Measurements from ENCODE around the gene WDPCP. TPM values are rescaled to one million over a fixed set of nuclear protein-coding genes. Genes with fewer than 3 reads are reported as not detected.

WDPCP gene
- total RNA-seq, 1 donor from 2014 or later, result 11.8 TPM

DNA sequence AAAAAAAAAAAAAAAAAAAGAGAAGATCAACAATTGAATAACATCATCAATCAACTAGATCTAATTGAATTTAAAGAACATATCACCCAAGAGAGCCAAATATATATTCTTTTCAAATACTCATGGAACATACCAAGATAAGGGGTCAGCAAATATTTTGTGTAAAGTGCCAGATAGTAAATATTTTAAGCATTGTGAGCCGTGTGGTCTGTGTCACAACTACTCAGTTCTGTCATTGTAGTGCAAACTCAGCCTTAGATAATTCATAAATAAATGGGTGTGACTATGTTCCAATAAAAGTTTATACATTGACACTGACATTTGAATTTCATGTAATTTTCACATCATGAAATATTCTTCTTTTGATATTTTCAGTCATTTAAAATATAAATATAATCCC, 491.8 kb downstream of the WDPCP start:
- TF ChIP-seq, protein P1, sequence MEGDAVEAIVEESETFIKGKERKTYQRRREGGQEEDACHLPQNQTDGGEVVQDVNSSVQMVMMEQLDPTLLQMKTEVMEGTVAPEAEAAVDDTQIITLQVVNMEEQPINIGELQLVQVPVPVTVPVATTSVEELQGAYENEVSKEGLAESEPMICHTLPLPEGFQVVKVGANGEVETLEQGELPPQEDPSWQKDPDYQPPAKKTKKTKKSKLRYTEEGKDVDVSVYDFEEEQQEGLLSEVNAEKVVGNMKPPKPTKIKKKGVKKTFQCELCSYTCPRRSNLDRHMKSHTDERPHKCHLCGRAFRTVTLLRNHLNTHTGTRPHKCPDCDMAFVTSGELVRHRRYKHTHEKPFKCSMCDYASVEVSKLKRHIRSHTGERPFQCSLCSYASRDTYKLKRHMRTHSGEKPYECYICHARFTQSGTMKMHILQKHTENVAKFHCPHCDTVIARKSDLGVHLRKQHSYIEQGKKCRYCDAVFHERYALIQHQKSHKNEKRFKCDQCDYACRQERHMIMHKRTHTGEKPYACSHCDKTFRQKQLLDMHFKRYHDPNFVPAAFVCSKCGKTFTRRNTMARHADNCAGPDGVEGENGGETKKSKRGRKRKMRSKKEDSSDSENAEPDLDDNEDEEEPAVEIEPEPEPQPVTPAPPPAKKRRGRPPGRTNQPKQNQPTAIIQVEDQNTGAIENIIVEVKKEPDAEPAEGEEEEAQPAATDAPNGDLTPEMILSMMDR (conservative IDR thresholded peaks at IDR 0.05), result no peak
- H3K4me1 Mint-ChIP-seq (ENCODE audit: unreplicated experiment), result no peaks in the 10 kb centered on the region
- no peak for DNase-seq (ENCODE audit: extremely low spot score, unreplicated experiment)
- no peaks in the 10 kb centered on the region for H3K9me3 Mint-ChIP-seq
- H3K27ac Mint-ChIP-seq, result no peak overlapping the region
- no peaks in the 10 kb centered on the region for H3K36me3 Mint-ChIP-seq
- H3K4me3 Mint-ChIP-seq, result no peak overlapping the region
- no peaks in the 10 kb centered on the region for H3K27me3 Mint-ChIP-seq

DNA sequence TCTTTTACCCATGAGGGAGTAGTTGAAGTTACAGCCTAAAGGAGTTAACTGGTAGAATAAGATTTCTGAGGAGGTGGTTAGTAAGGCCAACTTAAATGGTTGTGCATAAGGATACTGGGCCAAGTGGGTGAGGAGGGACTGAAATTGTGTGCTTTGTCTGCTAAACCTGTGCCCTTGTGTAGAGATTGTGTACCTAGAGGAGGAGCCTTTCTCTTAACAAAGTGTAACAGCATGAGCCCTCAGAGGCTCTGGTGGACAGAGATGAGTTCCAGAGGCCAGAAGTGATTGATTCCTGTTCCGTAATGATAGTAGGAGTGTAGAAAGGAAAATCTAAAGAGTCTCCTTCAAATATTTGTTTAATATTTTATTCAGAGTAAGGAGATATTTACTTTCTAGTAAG, 494.8 kb downstream of the WDPCP start:
- no peak for DNase-seq (ENCODE audit: extremely low spot score, unreplicated experiment)
- no peaks in the 10 kb centered on the region for H3K36me3 Mint-ChIP-seq
- H3K9me3 Mint-ChIP-seq, result no peaks in the 10 kb centered on the region
- H3K27ac Mint-ChIP-seq, result no peak overlapping the region
- no peaks in the 10 kb centered on the region for H3K27me3 Mint-ChIP-seq
- no peak overlapping the region for H3K4me3 Mint-ChIP-seq
- TF ChIP-seq, protein P1 (conservative IDR thresholded peaks at IDR 0.05), result no peak
- no peaks in the 10 kb centered on the region for H3K4me1 Mint-ChIP-seq (ENCODE audit: unreplicated experiment)

DNA sequence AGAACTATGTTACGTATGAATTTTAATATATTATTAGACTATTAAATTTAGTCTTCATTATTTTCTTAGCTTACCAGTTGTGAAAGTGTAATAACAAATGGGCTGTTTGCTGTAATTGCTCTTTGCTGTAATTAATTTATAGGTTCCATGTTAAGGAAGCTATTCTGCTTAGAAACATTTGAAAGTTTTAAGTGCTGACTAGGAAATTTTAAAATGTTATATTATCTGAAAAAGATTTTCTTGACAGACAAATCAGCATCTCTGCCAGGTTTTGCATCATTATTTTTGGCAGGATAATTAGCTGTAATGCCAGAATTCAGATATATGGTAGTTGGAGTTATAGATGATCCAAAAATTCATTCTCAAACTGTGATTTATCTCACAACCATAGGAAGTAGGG, 495.4 kb downstream of the WDPCP start:
- H3K9me3 Mint-ChIP-seq, result no peaks in the 10 kb centered on the region
- no peak for DNase-seq (ENCODE audit: extremely low spot score, unreplicated experiment)
- no peaks in the 10 kb centered on the region for H3K27me3 Mint-ChIP-seq
- H3K36me3 Mint-ChIP-seq, result no peaks in the 10 kb centered on the region
- H3K27ac Mint-ChIP-seq, result no peak overlapping the region
- TF ChIP-seq, protein P1 (conservative IDR thresholded peaks at IDR 0.05), result no peak
- H3K4me1 Mint-ChIP-seq (ENCODE audit: unreplicated experiment), result no peaks in the 10 kb centered on the region
- no peak overlapping the region for H3K4me3 Mint-ChIP-seq

DNA sequence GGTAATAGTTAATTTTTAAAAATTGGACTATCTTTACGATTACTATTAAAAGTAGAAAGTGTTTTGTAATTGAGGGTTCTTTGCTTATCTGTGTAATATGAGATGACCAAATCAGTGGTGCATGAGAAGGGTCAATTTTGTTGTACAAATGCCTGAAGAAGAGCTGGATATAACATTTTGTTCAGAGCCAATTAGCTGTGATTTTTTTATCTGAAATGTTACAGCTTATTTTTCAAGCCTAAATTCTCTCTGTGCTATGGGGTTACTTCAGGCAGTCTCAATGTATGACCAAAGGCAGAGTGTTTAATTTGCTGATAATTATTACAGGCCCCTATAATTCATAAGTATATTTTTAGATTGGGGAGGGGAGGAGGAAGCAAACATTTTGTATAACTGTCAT, 495.9 kb downstream of the WDPCP start:
- H3K4me1 Mint-ChIP-seq (ENCODE audit: unreplicated experiment), result no peaks in the 10 kb centered on the region
- H3K27me3 Mint-ChIP-seq, result no peaks in the 10 kb centered on the region
- H3K27ac Mint-ChIP-seq, result no peak overlapping the region
- TF ChIP-seq, protein P1 (conservative IDR thresholded peaks at IDR 0.05), result no peak
- no peak overlapping the region for H3K4me3 Mint-ChIP-seq
- no peak for DNase-seq (ENCODE audit: extremely low spot score, unreplicated experiment)
- H3K36me3 Mint-ChIP-seq, result no peaks in the 10 kb centered on the region
- H3K9me3 Mint-ChIP-seq, result no peaks in the 10 kb centered on the region

DNA sequence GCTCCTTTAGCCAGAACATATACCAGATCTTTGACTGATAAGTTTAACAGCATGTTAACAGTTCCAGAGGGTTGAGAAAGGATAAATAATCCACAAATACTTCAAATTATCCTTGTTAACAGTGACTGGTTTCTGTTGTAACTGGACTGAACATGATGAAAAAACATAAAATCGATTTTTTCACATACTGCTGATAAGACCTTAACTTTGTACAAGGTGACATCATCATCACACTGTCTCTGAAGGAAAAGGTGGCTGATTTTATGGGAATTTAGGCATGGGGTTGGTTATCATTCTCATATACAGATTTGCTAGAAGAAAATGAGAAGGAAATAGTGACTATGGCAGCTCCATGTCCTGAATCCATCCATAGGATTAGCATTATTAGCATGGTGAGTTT, 501.6 kb downstream of the WDPCP start:
- TF ChIP-seq, protein P1 (conservative IDR thresholded peaks at IDR 0.05), result no peak
- H3K4me1 Mint-ChIP-seq (ENCODE audit: unreplicated experiment), result no peaks in the 10 kb centered on the region
- H3K27ac Mint-ChIP-seq, result no peak overlapping the region
- no peaks in the 10 kb centered on the region for H3K9me3 Mint-ChIP-seq
- no peak for DNase-seq (ENCODE audit: extremely low spot score, unreplicated experiment)
- no peaks in the 10 kb centered on the region for H3K27me3 Mint-ChIP-seq
- no peak overlapping the region for H3K4me3 Mint-ChIP-seq
- peaks cover 4% of the 10 kb centered on the region for H3K36me3 Mint-ChIP-seq

DNA sequence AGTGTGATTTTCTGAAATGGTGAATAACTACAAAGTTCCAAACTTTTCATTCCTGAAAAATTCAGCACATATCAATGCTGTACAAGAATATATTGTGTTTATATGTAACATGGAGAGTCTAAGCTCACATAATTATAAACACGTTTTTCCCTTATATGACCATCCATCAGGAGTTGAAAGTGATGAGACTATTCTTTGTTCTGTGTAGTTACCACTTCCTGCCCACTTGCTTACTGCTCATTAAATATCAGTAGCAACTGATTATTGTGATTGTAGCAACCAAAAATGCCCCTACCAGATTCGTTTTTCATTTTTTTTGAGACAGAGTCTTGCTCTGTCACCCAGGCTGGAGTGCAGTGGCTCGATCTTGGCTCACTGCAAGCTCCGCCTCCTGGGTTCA, 506.9 kb downstream of the WDPCP start:
- no peak overlapping the region for H3K27ac Mint-ChIP-seq
- DNase-seq (ENCODE audit: extremely low spot score, unreplicated experiment), result no peak
- no peaks in the 10 kb centered on the region for H3K9me3 Mint-ChIP-seq
- peaks cover 4% of the 10 kb centered on the region for H3K36me3 Mint-ChIP-seq
- TF ChIP-seq, protein P1 (conservative IDR thresholded peaks at IDR 0.05), result no peak
- H3K4me1 Mint-ChIP-seq (ENCODE audit: unreplicated experiment), result no peaks in the 10 kb centered on the region
- no peak overlapping the region for H3K4me3 Mint-ChIP-seq
- peaks cover 3% of the 10 kb centered on the region for H3K27me3 Mint-ChIP-seq
